Testis (tissue), 2 donors: ENCODE measurements around the gene HAX1.

Source experiments
- POLR2A ChIP-seq: fragments of 450-650 bp; IDR thresholded peaks from one replicate; pipeline ENCODE4 v1.6.1; 2017; ENCODE audit warnings: antibody characterized with exemption, mild to moderate bottlenecking, moderate library complexity
- TF ChIP-seq, protein P1 (sequence below), 3 experiments: fragments of 450-650 bp in 2 of 3; fragments of 200-600 bp in 1 of 3; sonication (generic) in 1 of 3; IDR thresholded peaks; one replicate each; pipeline ENCODE4 v1.5.1; 2016 to 2019; ENCODE audit warnings: antibody characterized with exemption in 3 of 3, mild to moderate bottlenecking in 2 of 3, moderate library complexity in 1 of 3

DNA sequence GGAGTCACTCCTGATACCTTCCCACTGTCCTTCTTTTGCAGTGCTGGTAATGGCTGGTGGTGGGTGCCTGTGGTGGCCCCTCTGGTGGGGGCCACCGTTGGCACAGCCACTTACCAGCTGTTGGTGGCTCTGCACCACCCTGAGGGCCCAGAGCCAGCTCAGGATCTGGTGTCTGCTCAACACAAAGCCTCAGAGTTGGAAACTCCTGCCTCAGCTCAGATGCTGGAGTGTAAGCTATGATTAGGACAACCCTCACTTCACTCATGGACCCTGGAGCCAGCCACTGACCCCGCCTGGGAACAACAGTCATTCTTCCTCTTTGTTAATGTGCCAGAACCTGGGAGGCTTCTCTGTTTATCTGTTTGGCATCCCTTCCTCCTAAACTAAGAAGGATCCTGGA, 51.8 kb downstream of the HAX1 start:
- TF ChIP-seq, protein P1, sequence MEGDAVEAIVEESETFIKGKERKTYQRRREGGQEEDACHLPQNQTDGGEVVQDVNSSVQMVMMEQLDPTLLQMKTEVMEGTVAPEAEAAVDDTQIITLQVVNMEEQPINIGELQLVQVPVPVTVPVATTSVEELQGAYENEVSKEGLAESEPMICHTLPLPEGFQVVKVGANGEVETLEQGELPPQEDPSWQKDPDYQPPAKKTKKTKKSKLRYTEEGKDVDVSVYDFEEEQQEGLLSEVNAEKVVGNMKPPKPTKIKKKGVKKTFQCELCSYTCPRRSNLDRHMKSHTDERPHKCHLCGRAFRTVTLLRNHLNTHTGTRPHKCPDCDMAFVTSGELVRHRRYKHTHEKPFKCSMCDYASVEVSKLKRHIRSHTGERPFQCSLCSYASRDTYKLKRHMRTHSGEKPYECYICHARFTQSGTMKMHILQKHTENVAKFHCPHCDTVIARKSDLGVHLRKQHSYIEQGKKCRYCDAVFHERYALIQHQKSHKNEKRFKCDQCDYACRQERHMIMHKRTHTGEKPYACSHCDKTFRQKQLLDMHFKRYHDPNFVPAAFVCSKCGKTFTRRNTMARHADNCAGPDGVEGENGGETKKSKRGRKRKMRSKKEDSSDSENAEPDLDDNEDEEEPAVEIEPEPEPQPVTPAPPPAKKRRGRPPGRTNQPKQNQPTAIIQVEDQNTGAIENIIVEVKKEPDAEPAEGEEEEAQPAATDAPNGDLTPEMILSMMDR (IDR thresholded peaks at IDR 0.05), result no peak
- TF ChIP-seq POLR2A, result no peak
